Measurements from ENCODE around the gene TSPAN31.

TSPAN31 gene

DNA sequence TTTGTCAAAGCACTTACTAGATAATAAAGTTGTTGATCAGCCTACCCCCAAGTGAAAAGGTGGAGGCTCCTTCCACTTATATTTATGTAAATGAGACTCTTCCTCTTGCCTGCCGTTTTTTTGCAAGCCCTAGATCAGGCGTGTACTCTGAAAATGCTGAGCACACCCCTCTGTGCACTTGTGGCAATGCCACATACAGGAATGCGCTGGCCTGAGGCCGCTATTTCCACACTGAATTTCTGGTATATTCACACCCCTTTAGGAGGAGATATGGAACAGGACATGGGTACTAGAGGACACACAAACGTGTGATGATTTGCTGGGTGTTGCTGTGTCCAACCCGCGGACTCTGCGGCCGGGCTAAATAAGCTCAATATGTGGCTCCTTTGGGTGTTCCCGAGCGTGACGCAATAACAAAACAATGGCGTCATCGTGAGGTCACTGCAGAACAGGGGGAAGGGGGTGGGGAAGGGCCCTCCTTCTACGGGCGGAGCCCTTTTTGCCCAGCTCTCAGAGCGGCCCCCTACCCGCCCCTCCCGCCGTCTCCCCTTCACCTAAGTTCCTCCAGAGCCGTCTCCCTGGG is 554 bp upstream of the TSPAN31 start:
- TF ChIP-seq, protein P1, sequence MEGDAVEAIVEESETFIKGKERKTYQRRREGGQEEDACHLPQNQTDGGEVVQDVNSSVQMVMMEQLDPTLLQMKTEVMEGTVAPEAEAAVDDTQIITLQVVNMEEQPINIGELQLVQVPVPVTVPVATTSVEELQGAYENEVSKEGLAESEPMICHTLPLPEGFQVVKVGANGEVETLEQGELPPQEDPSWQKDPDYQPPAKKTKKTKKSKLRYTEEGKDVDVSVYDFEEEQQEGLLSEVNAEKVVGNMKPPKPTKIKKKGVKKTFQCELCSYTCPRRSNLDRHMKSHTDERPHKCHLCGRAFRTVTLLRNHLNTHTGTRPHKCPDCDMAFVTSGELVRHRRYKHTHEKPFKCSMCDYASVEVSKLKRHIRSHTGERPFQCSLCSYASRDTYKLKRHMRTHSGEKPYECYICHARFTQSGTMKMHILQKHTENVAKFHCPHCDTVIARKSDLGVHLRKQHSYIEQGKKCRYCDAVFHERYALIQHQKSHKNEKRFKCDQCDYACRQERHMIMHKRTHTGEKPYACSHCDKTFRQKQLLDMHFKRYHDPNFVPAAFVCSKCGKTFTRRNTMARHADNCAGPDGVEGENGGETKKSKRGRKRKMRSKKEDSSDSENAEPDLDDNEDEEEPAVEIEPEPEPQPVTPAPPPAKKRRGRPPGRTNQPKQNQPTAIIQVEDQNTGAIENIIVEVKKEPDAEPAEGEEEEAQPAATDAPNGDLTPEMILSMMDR (IDR thresholded peaks at IDR 0.05; ENCODE audit: low read depth, low read length): no peak
- peak overlapping the region; percentile 78 for H3K4me3 ChIP-seq (ENCODE audit: low read depth, low read length)

DNA sequence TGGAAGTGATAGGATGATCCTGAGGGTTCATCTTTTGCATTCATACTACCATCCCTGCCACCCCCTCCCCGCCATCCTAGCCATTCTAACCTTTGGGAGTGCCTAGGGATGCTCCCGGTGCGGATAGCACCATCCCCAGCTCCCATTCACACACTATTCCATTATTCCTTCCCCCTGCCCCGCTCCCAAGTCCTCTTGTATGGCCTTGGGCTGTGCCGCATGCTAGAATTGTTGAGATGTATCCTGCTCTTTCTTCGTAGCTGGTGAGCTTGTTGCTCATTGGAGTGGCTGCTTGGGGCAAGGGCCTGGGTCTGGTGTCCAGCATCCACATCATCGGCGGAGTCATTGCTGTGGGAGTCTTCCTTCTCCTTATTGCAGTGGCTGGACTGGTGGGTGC is 644 bp downstream of the TSPAN31 start:
- H3K4me3 ChIP-seq (ENCODE audit: low read depth, low read length): peak overlapping the region; percentile 78

DNA sequence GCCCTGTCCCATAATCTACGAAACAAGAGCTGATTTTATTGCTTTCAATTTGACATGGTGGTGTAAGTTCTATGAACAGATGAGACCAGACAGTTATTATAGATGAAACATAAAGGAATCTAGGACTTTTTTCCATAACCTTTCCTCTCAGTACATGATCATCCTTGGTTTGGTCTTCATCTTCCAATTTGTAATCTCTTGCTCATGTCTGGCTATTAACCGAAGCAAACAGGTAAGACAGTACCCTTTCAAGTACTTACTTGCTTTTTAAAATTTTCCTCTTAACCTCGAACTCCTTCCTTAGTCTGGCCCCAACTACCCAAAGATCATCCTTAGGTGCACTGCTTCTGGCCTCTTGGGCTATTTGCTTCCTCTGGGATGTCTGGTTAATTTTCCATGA is 1.2 kb downstream of the TSPAN31 start:
- TF ChIP-seq, protein P1 (IDR thresholded peaks at IDR 0.05; ENCODE audit: low read depth, low read length): no peak
- H3K4me3 ChIP-seq (ENCODE audit: low read depth, low read length): peak overlapping the region; percentile 78

More for the DNA sequence above, 644 bp downstream of the TSPAN31 start:
- TF ChIP-seq, protein P1 (IDR thresholded peaks at IDR 0.05; ENCODE audit: low read depth, low read length): no peak

DNA sequence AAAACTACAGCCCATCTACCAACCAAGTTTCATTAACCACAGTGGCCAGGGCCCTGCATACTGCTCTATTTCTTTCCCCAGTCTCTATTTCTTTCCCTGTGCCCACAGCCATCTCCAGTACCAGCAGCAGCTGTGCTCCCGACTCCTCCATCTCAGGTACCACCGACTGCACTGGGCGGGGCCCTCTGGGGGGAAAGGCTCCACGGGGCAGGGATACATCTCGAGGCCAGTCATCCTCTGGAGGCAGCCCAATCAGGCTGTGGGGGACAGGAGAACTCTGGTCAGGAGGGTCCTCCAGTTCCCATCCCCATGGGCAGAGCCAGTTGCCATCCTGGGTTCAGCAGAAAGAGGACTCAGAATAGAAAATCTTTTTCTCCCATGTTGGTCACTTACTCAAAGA is 4.2 kb downstream of the TSPAN31 start:
- no peak overlapping the region for H3K4me3 ChIP-seq (ENCODE audit: low read depth, low read length)
- TF ChIP-seq, protein P1 (IDR thresholded peaks at IDR 0.05; ENCODE audit: low read depth, low read length): no peak

DNA sequence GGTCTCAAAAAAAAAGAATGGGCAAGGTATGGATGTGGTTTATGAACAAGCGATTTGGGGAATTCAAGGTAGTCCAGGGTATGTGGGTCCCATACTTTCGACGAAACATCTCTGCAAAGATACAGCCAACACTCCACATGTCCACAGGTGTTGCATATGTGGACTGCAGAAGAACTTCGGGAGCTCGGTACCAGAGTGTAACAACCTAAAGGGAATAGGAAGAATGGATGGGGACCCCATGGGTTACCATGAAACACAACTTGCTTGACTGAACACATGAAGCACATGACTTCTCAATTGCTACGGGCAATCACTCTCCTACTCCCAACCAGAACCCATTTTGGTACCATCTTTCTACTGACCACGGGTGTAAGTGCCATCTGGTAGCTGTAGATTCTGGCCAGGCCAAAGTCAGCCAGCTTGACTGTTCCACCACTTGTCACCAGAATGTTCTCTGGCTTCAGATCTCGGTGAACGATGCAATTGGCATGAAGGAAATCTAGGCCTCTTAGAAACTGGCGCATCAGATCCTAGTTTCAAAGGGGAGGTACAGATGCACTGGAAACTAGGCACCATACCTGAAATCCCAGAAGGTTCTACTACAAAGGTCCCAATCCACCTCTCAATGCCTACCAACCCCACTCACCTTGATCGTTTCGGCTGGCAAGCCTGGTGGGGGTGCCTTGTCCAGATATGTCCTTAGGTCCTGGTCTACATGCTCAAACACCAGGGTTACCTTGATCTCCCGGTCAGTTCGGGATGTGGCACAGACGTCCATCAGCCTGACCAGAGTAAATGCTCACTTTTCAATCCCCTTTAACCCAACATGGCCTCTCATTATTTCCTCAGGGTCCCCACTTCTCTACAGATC is 6.0 kb downstream of the TSPAN31 start:
- TF ChIP-seq, protein P1 (IDR thresholded peaks at IDR 0.05; ENCODE audit: low read depth, low read length): no peak
- peak overlapping the region; percentile 89 for H3K4me3 ChIP-seq (ENCODE audit: low read depth, low read length)

DNA sequence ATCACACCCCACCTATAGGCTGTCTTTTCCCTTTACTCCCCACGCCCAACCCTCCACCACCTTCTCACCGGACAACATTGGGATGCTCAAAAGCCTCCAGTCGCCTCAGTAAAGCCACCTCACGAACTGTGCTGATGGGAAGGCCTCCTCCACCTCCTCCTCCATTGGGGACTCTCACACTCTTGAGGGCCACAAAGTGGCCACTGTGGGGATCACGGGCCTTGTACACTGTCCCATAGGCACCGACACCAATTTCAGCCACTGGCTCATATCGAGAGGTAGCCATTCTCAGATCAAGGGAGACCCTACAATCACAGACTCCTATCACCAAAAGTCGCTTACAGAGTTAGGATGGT is 6.6 kb downstream of the TSPAN31 start:
- H3K4me3 ChIP-seq (ENCODE audit: low read depth, low read length): peak overlapping the region; percentile 89
- TF ChIP-seq, protein P1 (IDR thresholded peaks at IDR 0.05; ENCODE audit: low read depth, low read length): no peak

Data from WI38 (cell line).